ENCODE results near the gene ARHGEF33. TPM values are rescaled to one million over a fixed set of nuclear protein-coding genes. Genes with fewer than 3 reads are reported as not detected.

ARHGEF33 gene
- total RNA-seq, 4 donors from 2014 or later = 0.66 to 2.1 (median 0.82) TPM

DNA sequence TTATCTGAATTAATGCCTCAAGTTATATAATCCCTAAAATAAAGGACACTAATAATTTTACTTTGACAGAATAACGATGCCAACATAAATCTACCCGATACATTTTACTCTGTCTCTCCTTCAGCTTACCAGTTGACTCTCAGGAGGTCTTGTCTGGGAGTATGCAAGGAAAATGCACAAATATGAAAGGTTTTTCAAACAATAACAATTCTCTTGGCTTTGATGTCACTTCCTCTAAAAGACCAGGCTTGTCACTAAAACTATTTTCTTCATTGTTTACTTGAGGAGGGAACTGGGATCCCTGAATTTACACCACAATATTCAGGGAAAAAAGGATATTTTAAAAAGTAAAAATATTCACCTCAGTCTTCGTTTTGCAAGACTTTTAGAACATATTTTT, 134.0 kb downstream of the ARHGEF33 start:
- 61% methylated on average over 3 of the region's 3 CpGs for WGBS
- H3K27me3 ChIP-seq = no peaks in the 10 kb centered on the region
- no peak overlapping the region for H3K27ac ChIP-seq (replicated peaks in 1 of 4)

DNA sequence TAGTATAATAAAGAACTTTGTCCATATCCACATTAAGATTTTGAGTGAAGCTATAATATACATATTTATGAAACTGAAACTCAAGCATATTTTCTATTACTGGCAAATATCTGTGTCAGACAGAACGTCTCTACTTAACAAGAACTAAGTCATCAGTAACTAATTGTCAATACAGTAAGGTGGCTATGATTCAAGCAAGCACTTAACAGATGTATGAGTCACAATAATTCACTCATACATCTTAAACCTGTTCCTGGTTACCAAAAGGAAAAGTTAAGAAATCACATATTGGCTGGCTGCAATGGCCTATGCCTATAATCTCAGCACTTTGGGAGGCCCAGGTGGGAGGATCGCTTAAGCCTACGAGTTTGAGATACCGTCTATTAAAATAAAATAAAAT, 135.2 kb downstream of the ARHGEF33 start:
- H3K4me1 ChIP-seq = peaks cover 0 to 6% (median 0%) of the 10 kb centered on the region in 4 donors
- peaks cover 5 to 30% (median 13%) of the 10 kb centered on the region in 4 donors for H3K36me3 ChIP-seq
- intact Hi-C loops (cut with DNase I) = no loop called here
- H3K4me3 ChIP-seq = no peak overlapping the region
- no peaks in the 10 kb centered on the region for H3K27me3 ChIP-seq
- DNase-seq (ENCODE audit: extremely low spot score) = no peak
- no peak overlapping the region for H3K27ac ChIP-seq (replicated peaks in 1 of 4)
- TF ChIP-seq, protein P1, sequence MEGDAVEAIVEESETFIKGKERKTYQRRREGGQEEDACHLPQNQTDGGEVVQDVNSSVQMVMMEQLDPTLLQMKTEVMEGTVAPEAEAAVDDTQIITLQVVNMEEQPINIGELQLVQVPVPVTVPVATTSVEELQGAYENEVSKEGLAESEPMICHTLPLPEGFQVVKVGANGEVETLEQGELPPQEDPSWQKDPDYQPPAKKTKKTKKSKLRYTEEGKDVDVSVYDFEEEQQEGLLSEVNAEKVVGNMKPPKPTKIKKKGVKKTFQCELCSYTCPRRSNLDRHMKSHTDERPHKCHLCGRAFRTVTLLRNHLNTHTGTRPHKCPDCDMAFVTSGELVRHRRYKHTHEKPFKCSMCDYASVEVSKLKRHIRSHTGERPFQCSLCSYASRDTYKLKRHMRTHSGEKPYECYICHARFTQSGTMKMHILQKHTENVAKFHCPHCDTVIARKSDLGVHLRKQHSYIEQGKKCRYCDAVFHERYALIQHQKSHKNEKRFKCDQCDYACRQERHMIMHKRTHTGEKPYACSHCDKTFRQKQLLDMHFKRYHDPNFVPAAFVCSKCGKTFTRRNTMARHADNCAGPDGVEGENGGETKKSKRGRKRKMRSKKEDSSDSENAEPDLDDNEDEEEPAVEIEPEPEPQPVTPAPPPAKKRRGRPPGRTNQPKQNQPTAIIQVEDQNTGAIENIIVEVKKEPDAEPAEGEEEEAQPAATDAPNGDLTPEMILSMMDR (IDR thresholded peaks at IDR 0.05) = no peak
- TF ChIP-seq POLR2AphosphoS5 (IDR thresholded peaks at IDR 0.05) (no peak), POLR2A (IDR thresholded peaks at IDR 0.05; ENCODE audit: low read depth) (no peak), EP300 (IDR thresholded peaks at IDR 0.05) (no peak)
- no peaks in the 10 kb centered on the region for H3K9me3 ChIP-seq
- 73% methylated on average over 4 of the region's 4 CpGs for WGBS

More for the DNA sequence above, 134.0 kb downstream of the ARHGEF33 start:
- no peaks in the 10 kb centered on the region for H3K9me3 ChIP-seq
- peaks cover 0 to 6% (median 0%) of the 10 kb centered on the region in 4 donors for H3K4me1 ChIP-seq
- intact Hi-C loops (cut with DNase I) = no loop called here
- H3K4me3 ChIP-seq = no peak overlapping the region
- peaks cover 5 to 22% (median 11%) of the 10 kb centered on the region in 4 donors for H3K36me3 ChIP-seq
- TF ChIP-seq POLR2AphosphoS5 (IDR thresholded peaks at IDR 0.05) (peak in 1 of 2 donors; percentile 37), POLR2A (IDR thresholded peaks at IDR 0.05; ENCODE audit: low read depth) (no peak), EP300 (IDR thresholded peaks at IDR 0.05) (no peak)
- TF ChIP-seq, protein P1 (IDR thresholded peaks at IDR 0.05) = no peak
- DNase-seq (ENCODE audit: extremely low spot score) = no peak

Small RNAs within 50 kb of the gene (small RNA-seq; reads per million reads assigned to genes)
- gene RN7SL96P = 0 reads per million in 3 donors
- 0 reads per million in 3 donors for gene RNU6-851P

Other genes starting within 250 kb of the ARHGEF33 start
- 10 to 100 TPM in 3 of 4 donors, 1 to 10 TPM in 1; 8.3 to 14.6 (median 11.6) TPM for gene GALM, start 223.8 kb upstream of the ARHGEF33 start, total RNA-seq
- gene SRSF7, start 138.5 kb upstream of the ARHGEF33 start, total RNA-seq = 100 to 1,000 TPM in 1 of 4 donors, 10 to 100 TPM in 3; 41.4 to 100 (median 56.8) TPM
- gene GEMIN6, start 111.7 kb upstream of the ARHGEF33 start, total RNA-seq = 1 to 10 TPM; 2.8 to 9.9 (median 7.4) TPM
- gene DHX57, start 13.9 kb upstream of the ARHGEF33 start, total RNA-seq = 10 to 100 TPM; 11.1 to 17.4 (median 12.2) TPM
- 10 to 100 TPM in 1 of 4 donors, 1 to 10 TPM in 3; 8.7 to 10.8 (median 9.7) TPM for gene MORN2, start 13.9 kb upstream of the ARHGEF33 start, total RNA-seq
- 10 to 100 TPM; 33.3 to 48.6 (median 35.7) TPM for gene SOS1, start 231.2 kb downstream of the ARHGEF33 start, total RNA-seq